GM18526 (cell line): ENCODE data around the gene TSPAN18.

Source experiments
- POLR2A ChIP-seq: IDR thresholded peaks from 3 replicates; pipeline ENCODE4 v1.6.1; 2011; ENCODE audit not compliant: insufficient read length; ENCODE audit errors: extremely low read depth

Gene TSPAN18

DNA sequence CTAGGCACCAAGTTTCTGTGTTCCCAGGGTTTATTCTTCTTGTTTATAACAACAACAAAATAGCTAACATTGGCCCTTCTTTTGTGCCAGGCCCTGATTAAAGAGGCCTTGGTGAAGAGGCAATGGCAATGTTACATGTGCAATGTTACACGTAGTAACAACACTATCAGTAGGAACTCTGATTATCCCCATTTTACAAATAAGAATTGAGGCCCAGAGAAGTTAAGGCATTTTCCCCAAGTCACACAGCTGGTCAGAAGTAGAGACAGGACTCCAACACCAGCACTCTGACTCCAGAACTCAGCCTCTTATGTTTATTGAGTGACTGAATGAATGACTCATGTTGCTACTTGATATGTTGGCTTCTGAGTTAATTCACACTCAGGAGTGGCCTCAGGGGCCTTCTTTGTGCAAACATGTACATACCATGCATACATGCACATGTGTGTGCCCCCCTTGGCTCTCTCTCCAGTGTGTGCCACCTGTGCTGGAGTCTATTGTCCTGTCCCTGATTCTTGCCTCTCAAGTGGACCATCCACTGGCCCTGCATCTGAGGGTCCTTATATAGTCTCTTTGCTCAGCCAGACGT lies 125.5 kb downstream of the TSPAN18 start:
- no peak for TF ChIP-seq POLR2A

DNA sequence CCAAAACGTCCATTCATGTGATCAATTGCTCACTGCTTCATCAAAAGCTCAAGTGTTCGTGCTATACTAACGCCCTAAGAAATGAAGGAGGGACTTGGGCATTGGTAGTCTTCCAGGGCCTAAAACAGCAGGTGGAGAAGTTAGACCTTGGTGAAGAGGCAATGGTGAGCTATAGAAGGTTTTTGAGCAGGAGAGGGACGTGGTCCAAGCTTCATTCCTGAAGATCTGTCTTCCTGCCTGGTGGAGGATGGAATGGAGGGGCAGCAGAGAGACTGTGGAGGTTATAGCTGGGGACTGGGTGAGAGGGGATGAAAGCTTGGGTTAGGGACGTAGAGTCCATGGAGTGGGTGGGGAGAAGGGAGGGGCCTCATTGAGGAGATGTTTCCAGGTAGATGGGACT lies 126.2 kb downstream of the TSPAN18 start:
- no peak for TF ChIP-seq POLR2A

DNA sequence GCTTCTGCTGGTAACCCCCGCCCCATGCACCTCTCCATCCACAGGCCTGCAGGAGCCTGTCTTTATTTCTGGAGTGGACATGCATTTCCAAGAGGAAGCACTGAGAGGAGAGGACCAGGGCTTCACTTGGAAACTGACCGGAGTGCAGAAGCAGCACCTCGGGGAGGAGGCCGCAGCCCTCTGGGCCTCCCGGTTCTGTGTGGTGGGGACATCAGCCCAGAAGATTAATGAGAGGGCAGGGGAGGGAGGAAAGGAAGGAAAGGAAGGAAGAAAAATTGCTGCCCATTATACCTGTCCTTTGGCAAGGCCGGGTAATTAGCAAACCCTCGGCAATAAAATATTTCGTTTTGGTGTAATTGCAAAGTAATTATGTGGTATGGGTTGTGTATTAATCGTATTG lies 126.9 kb downstream of the TSPAN18 start:
- TF ChIP-seq POLR2A: no peak

DNA sequence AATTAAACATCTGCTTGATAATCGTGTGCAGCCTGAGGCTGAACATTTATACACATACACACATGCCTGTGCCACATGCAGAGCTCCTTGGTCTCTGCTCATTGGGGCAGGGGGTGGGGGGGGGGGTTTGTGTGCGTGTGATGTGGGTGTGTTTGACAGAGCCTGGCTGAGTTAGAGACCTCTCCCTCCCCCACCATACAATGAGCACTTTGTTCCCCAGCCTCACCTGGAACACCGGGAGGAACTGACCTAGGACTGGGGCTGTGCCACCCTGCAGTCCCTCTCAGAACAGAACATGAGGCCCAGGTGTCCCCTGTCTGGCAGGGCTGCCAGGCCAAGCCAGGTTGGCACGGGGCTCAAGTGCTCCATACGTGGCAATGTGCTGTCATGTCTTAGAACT lies 127.3 kb downstream of the TSPAN18 start:
- TF ChIP-seq POLR2A: no peak

DNA sequence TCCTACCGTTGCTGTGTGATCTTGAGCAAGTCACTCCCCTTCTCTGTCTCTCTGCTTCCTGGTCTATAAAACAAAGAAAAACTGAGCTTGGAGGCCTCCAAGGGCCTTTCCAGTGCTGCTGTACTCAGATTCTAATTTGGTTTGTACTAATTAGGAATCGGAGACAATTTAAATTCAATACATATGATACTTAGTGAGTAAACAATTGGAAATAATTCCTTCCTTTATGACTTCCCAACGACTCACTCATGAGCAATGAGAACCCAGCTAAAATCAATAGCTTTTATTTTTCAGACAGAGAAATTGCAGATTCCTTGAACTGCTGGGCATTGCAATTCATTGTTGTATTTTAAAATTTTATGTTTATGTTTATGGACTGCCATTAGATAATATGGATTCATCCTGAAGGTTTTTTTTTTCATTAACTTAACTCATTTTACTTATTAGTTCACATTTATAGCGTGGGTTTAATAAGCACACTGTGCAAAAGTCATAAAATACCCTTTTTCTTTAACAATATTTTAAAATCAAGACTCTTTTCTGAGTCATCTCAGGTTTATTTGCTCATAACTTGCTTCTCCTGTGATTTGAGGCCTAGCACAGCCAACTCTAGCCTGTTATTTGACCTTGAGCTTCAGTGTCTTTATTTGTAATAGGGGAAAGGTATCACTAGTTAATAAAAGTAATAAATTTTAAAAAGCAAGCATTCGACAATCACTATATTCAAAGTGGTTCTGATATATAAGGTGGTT lies 128.2 kb downstream of the TSPAN18 start:
- TF ChIP-seq POLR2A: no peak

DNA sequence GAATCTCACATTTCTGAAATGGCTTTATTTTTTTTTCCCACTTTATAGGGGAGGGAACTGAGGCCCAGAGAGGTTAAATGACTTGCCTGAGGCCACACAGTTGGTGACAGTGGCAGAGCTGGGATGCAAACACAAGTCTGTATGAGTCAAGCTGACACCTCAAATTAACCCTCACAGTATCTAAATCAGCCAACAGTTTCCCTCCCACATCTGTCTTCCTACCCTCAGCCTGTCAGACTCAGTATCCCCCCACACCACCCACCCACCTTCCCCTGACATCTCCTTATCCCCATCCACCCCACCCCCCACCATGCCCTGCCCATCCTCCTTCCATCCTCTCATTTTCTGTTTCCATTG lies 128.7 kb downstream of the TSPAN18 start:
- TF ChIP-seq POLR2A: no peak

DNA sequence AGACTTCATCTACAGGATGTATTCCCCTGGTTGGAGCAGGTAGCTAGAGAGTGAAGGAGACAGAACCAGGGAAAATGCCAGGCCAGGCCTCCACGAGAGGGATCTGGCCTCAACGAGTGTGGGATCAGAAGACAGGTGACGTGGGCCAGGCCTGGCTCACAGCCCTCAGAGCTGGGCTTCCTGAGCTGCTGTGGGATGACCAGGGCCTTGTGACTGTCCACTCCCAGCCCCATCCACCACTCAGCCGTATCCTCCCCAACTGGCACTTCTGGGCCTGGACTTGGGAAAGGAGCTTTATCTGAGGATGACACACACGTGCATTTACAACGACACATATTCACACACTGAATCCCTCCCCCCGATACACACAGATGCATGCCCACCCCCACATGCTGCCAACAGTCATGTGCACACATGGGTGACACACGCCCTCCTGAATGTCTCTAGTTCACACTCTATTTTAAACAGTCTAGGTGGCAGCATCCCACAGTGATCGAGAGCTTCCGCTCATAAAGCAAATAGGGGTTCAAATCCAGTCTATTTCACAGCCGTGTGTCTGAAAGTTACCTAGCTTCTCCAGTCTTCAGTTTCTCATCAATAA lies 130.8 kb downstream of the TSPAN18 start:
- TF ChIP-seq POLR2A: no peak

DNA sequence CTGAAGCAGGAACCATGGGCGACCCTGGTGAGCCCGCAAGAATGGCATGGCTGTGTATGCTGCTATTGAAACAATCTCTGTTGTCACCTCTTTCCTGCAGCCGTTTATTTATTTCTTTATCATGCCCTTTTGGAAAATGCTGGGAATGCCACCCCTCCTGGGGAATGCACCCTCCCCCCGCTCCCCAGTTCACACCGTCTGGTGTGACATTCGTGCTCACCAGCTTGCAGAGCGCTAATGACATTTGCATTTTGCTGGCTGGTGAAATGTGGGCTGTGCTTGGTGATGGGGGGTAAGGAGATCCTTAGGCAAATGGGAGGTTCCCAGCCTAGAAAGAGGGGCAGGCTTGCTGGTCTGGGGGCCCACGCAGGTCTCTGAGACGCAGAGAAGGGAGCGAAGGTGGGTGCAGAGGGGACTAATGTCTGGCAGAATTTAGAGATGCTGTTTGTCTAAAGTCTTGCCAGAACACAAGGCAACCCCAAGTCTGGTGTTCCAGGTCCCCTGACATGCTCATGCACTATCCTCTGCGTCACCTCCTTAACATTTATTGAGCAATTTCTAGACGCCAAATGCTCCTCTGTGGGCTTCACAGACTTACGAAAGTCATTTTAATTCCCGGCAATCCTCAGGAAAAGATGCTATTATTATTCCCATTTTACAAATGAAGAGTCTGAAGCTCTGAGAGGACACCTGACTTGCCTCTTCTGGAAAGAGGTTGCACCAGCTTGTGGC lies 132.2 kb downstream of the TSPAN18 start:
- no peak for TF ChIP-seq POLR2A

DNA sequence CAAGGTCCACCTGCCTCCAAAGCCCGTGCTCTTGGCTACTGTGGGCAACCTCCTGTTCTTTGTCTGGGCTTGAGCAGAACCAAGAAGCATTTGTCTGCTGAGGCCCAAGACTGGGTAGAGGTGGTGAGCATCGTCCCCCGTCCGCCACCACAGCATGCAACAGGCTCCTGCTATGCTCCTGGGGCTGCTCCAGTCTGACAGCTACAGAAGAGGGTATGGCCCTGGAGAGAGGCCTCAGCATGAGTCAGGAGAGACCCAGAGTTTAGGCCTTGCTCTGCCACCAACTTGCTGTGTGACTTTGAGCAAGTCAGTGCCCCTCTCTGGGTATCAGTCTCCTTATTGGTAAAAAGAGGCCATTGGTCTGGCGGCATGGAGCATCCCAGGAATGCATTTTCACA lies 132.8 kb downstream of the TSPAN18 start:
- TF ChIP-seq POLR2A: no peak

DNA sequence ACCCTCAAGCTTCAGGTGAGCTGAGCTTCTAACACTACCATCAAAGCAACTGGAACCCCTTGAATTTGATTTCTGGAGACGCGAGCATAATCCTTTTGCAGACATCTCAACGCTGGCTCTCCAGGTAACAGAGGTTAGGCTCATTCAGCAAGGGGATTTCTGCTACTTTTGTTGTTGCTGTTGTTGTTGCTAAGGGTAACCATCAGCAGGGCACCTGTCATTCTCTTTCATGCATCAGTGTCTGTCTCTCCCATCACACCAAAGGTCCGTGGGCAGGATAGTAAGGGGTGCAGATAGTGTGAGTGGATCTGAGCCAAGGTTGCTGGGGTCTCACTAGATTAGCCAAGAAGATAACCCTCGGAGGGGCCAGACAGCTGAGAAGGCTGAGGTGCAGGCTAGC lies 133.6 kb downstream of the TSPAN18 start:
- no peak for TF ChIP-seq POLR2A

DNA sequence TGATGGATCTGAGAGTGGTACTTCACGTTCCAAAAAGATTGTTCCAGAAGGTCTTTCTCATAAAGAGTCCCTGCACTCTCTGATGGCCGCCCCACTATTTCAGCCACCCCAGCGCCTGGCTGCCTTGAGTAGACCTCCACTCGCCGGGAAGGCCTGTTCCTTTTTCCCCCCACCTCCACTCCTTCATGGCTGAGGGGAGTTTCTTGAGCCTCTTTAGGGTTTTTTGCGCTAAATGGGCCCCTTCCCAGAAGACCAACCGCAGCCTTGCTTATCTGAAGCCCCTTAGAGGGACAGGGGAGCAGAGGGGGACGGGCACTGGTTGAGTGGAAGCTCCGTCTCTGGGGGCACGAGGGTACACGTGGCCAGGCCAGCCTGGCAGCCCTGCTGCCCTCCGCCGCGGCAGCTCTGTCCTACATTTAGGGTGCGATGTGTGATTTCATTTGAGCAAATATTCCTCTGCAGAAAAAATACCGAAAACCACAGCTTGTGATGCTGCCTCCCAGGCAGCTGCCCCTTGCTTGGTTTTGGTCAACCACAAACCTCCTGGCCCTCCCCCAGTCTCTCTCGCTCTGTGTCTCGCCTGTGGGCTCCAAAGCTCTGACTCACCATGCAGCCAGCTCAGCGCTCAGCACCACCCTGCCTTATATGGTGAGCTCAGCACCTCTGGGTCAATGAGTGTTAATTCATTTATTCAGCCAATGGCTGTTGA lies 135.2 kb downstream of the TSPAN18 start:
- TF ChIP-seq POLR2A: no peak

DNA sequence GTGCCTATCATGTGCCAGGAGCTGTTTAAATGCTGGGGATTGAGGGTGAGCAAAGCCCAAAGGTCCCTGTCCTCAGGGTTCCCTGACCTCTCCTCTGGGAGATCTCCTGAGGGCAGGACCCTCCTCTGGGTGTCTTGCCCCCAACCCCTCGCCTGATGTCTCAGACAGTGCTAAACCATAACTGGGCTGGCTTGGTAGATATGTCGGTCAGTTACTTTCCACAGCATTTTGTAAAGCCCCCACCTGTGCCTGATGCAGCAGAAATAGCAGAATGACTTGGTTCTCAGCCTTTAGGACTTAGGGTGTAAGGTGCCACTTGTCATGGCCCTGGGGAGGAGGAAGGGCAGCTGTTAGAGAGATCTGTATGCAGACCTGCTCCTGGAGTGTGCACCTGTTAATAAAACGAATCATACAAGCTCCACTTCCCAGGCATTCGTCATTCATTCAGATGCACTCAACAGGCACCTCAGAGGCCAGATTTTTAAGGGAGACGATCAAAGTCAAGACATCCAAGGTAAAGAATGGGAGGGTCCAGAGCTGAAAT lies 135.9 kb downstream of the TSPAN18 start:
- TF ChIP-seq POLR2A: no peak

DNA sequence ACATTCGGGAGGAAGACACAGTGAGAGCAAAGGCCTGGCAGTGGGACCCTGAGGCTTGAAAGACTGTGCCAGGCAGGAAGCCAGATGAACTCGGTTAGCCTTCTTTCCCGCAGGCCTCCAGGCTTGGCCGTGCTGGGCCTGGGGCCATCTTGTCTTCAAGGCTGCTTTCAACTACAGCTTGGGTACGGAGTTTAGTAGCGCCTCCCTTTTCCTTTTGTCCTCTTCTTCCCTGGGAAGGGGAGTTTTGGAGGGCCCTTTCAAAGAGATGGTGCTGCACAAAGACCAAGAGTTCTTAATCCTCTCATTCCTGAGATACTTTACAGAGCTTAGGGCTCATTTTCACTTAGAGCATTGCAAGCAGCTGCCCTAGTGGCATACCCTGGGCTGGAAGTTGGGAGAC lies 136.5 kb downstream of the TSPAN18 start:
- no peak for TF ChIP-seq POLR2A

DNA sequence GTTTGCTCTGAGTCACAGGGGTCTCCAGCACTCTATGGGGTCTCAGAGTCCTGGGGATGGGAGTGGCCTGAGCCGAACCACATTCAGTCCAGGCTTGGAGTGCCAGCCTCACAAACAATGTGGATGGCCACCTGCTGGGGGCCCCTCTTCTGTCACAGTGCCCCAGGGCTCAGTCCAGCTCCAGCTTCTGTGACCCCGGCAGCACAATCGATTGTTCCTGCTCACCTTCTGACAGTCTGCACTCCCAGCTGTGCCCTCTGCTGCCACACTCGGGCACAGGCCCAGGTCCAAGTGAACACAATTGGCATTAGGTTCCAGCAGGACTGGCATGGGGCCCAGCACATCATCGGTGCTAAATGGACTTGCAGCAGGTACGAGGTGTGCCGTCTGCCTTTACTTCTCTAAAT lies 139.1 kb downstream of the TSPAN18 start:
- no peak for TF ChIP-seq POLR2A

DNA sequence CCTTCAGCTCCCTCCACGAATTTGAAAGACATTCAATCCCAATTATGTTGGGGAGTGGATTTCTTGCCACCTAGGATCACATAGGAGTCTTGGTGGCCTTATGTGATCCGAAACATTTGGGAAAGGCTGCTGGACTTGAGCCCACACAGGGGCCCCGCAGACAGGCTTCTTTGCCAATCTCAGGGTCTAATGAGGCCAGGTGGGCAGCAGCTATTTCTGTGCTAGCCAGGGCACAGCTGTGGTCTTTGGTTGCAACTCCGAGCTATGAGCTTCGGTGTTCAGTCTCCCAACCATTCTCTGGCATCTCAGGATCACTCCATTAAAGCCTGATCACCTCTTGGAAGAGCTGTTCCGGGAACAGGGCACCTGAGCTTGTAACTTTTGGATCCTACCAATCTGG lies 139.5 kb downstream of the TSPAN18 start:
- no peak for TF ChIP-seq POLR2A

DNA sequence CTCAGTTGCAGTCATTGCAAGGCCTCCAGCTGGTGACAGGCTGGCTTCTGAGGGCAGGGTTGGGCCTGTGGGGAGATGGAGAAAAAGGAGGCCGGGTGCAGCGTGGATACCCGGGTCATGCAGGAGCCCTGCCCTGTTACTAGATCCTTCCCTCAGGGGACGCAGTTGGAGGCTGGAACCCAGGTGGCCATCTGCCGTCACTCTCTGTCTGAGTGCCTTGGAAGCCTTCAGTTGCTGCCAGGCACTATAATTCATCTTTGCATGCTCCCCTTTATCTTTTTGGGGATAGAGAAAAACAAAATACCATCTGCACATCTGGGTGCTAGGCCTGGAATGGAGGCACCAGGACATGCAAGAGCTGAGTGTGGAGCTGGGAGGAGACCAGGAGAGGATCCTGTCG lies 141.3 kb downstream of the TSPAN18 start:
- TF ChIP-seq POLR2A: no peak
